ENCODE results near the gene ZNF668. TPM values are rescaled to one million over a fixed set of nuclear protein-coding genes. Genes with fewer than 3 reads are reported as not detected.

ZNF668 gene
- total and polyA plus RNA-seq, 2 of the 13 experiments (the other 11 are each of a cell fraction or from before 2014, with no cell fraction given): 3.8 to 9.8 TPM

DNA sequence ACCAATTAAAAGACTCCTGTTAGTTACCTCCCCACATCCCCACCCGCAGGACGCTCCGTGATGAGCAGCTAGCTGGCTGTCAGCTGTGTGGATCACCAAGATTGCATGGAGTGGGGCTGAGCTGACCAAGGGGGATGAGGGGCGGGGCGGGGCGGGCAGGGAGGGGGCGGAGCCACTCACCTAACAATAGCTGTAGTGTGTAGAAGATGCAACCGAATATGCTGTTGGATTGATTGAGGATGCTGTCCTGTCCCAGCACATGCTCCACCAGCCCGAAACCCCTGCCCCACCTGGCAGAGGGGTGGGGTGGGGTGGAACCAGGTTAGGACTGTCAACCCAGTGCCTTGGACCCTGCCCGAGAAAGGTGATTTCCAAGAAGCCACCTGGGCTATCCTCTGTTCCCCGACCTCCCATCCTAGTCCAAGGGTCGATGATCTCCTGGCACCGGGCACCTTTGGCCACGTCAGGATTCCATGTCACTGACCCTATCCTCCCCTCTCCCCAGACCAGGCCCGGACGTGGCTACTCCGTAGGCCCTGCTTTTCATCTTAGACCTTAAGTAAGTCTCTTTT is 19.2 kb upstream of the ZNF668 start:
- peak overlapping the region; percentile 84 for H3K27ac ChIP-seq (ENCODE audit: extremely low read length, insufficient read depth, low read length)
- POLR2A ChIA-PET: interaction anchor here (0.7 to 5.0 kb wide), 15 partner anchors 9 to 138 kb away, joined by 3 to 49 read pairs (median 6); partner anchors contain the start of genes FUS, HSD3B7, KAT8 and STX4
- TF ChIP-seq AKAP8 (CRISPR knock-in tag; IDR thresholded peaks at IDR 0.05) (peak; percentile 66; the same call in 1 of the 2 replicates), MXI1 (IDR thresholded peaks at IDR 0.05; ENCODE audit: borderline replicate concordance, low read depth, low read length) (0 out of 3 replicates have a peak, but pooled peaks have one; percentile 16), ZNF331 (CRISPR knock-in tag; IDR thresholded peaks at IDR 0.05) (0 out of 2 replicates have a peak, but pooled peaks have one; percentile 21), KLF16 (CRISPR knock-in tag; IDR thresholded peaks at IDR 0.05) (peak in 1 of 2 experiments; percentile 40; a peak in 2 of 4 replicates), ZNF670 (CRISPR knock-in tag; IDR thresholded peaks at IDR 0.05; ENCODE audit: borderline replicate concordance) (0 out of 2 replicates have a peak, but pooled peaks have one; percentile 34), ZBTB42 (CRISPR knock-in tag; IDR thresholded peaks at IDR 0.05) (no peak), ZNF564 (CRISPR knock-in tag; IDR thresholded peaks at IDR 0.05) (no peak), KAT8 (CRISPR knock-in tag; IDR thresholded peaks at IDR 0.05) (no peak)
- TF ChIP-seq, protein P1, sequence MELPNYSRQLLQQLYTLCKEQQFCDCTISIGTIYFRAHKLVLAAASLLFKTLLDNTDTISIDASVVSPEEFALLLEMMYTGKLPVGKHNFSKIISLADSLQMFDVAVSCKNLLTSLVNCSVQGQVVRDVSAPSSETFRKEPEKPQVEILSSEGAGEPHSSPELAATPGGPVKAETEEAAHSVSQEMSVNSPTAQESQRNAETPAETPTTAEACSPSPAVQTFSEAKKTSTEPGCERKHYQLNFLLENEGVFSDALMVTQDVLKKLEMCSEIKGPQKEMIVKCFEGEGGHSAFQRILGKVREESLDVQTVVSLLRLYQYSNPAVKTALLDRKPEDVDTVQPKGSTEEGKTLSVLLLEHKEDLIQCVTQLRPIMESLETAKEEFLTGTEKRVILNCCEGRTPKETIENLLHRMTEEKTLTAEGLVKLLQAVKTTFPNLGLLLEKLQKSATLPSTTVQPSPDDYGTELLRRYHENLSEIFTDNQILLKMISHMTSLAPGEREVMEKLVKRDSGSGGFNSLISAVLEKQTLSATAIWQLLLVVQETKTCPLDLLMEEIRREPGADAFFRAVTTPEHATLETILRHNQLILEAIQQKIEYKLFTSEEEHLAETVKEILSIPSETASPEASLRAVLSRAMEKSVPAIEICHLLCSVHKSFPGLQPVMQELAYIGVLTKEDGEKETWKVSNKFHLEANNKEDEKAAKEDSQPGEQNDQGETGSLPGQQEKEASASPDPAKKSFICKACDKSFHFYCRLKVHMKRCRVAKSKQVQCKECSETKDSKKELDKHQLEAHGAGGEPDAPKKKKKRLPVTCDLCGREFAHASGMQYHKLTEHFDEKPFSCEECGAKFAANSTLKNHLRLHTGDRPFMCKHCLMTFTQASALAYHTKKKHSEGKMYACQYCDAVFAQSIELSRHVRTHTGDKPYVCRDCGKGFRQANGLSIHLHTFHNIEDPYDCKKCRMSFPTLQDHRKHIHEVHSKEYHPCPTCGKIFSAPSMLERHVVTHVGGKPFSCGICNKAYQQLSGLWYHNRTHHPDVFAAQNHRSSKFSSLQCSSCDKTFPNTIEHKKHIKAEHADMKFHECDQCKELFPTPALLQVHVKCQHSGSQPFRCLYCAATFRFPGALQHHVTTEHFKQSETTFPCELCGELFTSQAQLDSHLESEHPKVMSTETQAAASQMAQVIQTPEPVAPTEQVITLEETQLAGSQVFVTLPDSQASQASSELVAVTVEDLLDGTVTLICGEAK (IDR thresholded peaks at IDR 0.05): no peak
- TF ChIP-seq, protein P1 (CRISPR knock-in tag; IDR thresholded peaks at IDR 0.05): 0 out of 2 replicates have a peak, but pooled peaks have one; percentile 13
- TF ChIP-seq, protein P2, sequence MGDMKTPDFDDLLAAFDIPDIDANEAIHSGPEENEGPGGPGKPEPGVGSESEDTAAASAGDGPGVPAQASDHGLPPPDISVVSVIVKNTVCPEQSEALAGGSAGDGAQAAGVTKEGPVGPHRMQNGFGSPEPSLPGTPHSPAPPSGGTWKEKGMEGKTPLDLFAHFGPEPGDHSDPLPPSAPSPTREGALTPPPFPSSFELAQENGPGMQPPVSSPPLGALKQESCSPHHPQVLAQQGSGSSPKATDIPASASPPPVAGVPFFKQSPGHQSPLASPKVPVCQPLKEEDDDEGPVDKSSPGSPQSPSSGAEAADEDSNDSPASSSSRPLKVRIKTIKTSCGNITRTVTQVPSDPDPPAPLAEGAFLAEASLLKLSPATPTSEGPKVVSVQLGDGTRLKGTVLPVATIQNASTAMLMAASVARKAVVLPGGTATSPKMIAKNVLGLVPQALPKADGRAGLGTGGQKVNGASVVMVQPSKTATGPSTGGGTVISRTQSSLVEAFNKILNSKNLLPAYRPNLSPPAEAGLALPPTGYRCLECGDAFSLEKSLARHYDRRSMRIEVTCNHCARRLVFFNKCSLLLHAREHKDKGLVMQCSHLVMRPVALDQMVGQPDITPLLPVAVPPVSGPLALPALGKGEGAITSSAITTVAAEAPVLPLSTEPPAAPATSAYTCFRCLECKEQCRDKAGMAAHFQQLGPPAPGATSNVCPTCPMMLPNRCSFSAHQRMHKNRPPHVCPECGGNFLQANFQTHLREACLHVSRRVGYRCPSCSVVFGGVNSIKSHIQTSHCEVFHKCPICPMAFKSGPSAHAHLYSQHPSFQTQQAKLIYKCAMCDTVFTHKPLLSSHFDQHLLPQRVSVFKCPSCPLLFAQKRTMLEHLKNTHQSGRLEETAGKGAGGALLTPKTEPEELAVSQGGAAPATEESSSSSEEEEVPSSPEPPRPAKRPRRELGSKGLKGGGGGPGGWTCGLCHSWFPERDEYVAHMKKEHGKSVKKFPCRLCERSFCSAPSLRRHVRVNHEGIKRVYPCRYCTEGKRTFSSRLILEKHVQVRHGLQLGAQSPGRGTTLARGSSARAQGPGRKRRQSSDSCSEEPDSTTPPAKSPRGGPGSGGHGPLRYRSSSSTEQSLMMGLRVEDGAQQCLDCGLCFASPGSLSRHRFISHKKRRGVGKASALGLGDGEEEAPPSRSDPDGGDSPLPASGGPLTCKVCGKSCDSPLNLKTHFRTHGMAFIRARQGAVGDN (CRISPR knock-in tag; IDR thresholded peaks at IDR 0.05): peak; percentile 26; the same call in 1 of the 2 replicates

More for the DNA sequence above, 19.2 kb upstream of the ZNF668 start:
- ATAC-seq: peak; percentile 36
- FAIRE-seq: peak; percentile 74
- peaks cover 27% of the 10 kb centered on the region for H3K4me1 ChIP-seq (ENCODE audit: insufficient read depth, low read length)
- H2AFZ ChIP-seq (ENCODE audit: low read length): no peak overlapping the region
- CTCF ChIA-PET (ENCODE audit: low intra/inter-chr PET ratio, low total read pairs): no interaction called here
- peak; percentile 74 for DNase-seq (ENCODE audit: low spot score)
- H3K79me2 ChIP-seq (ENCODE audit: insufficient read depth, low read length): peaks cover 33% of the 10 kb centered on the region
- peak overlapping the region; percentile 80 to 100 (median 82) for H3K4me3 ChIP-seq (replicated peaks in 1 of 3; ENCODE audit: insufficient read depth in 1 of 3, low read depth in 2 of 3, low read length in 3 of 3)
- no TSS peak for BruUV-seq (replicated peaks)
- H3K27me3 ChIP-seq (ENCODE audit: control insufficient read depth in 1 of 2, insufficient read depth in 2 of 2, low read length in 2 of 2): no peaks in the 10 kb centered on the region; a peak in 1 of 5 replicates
- H3K9me3 ChIP-seq (ENCODE audit: low read length): no peaks in the 10 kb centered on the region
- H4K20me1 ChIP-seq (ENCODE audit: insufficient read depth, low read length): peaks cover 12% of the 10 kb centered on the region
- in situ Hi-C loops (cut with HindIII; ENCODE audit: extremely low pct_ligation_motif_present, low pct_unique_long_range_greater_than_20kb): no loop called here
- peak overlapping the region; percentile 94 for H3K9ac ChIP-seq (ENCODE audit: insufficient read depth, low read depth, low read length)
- intact Hi-C loops (cut with micrococcal nuclease; ENCODE audit: unreplicated experiment): loop anchor here (1.0 to 10.0 kb wide), 2 partner anchors 49 to 138 kb away; partner anchors contain the start of gene SETD1A
- H3K4me2 ChIP-seq (ENCODE audit: low read depth, low read length): peak overlapping the region; percentile 99
- WGBS (ENCODE audit: low lambda C conversion rate): 5% methylated on average over 17 of the region's 17 CpGs
- peaks cover 13 to 32% of the 10 kb centered on the region in 2 experiments for H3K36me3 ChIP-seq (replicated peaks in 1 of 2; ENCODE audit: control insufficient read depth in 1 of 2, insufficient read depth in 2 of 2, low read length in 2 of 2)

Data from HepG2 (cell line).